OCI-LY3 (cell line): ENCODE measurements around the gene LARGE2.

Experiments
- EZH2phosphoT487 ChIP-seq: fragments of 200-600 bp; shearing (Covaris generic); IDR thresholded peaks from 2 replicates; pipeline ENCODE4 v1.6.1; 2018; ENCODE audit warnings: antibody characterized with exemption, mixed run types, low read depth
- TF ChIP-seq, protein P1 (sequence below): fragments of 200-600, 300-600 bp; sonication (generic); IDR thresholded peaks from 2 replicates; pipeline ENCODE4 v1.5.1; 2014; ENCODE audit warnings: antibody characterized with exemption, low read length, low read depth

DNA sequence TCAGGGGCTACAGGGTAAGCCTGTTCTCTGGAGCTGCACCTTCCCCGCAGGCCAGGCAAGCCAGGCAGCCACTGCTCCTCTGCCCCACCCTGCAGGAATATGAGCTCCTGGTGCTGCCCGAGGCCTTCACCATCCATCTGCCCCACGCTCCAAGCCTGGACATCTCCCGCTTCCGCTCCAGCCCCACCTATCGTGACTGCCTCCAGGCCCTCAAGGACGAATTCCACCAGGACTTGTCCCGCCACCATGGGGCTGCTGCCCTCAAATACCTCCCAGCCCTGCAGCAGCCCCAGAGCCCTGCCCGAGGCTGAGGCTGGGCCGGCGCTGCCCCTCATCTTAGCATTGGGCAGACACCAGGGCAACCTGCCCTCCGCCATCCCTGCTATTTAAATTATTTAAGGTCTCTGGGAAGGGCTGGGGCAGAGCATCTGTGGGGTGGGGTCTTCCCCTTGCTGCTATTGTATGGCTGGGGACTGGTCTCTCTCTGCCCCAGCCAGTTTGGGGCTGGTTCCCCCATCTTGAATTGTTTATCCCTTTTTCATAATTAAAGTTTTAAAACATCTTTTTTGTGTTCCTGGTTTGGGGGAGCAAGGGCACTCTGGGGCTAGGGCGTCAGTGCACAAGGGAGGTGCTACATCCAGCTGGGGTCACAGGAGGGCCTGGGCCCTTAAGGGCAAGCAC is 6.2 kb downstream of the LARGE2 start:
- TF ChIP-seq, protein P1, sequence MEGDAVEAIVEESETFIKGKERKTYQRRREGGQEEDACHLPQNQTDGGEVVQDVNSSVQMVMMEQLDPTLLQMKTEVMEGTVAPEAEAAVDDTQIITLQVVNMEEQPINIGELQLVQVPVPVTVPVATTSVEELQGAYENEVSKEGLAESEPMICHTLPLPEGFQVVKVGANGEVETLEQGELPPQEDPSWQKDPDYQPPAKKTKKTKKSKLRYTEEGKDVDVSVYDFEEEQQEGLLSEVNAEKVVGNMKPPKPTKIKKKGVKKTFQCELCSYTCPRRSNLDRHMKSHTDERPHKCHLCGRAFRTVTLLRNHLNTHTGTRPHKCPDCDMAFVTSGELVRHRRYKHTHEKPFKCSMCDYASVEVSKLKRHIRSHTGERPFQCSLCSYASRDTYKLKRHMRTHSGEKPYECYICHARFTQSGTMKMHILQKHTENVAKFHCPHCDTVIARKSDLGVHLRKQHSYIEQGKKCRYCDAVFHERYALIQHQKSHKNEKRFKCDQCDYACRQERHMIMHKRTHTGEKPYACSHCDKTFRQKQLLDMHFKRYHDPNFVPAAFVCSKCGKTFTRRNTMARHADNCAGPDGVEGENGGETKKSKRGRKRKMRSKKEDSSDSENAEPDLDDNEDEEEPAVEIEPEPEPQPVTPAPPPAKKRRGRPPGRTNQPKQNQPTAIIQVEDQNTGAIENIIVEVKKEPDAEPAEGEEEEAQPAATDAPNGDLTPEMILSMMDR: no peak
- no peak for TF ChIP-seq EZH2phosphoT487
